ENCODE data around the gene MED8.
"Not testable (repeated sequence)": the region's sequence is repeated elsewhere in the genome, so short reads cannot be mapped to it uniquely, and the experiment has no call there.

Gene MED8

GRCh38 chr1:43373066-43373940 is 16.3 kb downstream of the MED8 start:
- peak; percentile 75 for DNase-seq (ENCODE audit: low read depth)
- no peak overlapping the region for H3K4me3 ChIP-seq (replicated peaks; ENCODE audit: low read depth, low read length)
- no peak for TF ChIP-seq CTCF (IDR thresholded peaks at IDR 0.05; ENCODE audit: low read length, missing control alignments)

GRCh38 chr1:43372172-43372571 is 17.4 kb downstream of the MED8 start:
- no peak overlapping the region for H3K4me3 ChIP-seq (replicated peaks; ENCODE audit: low read depth, low read length)
- no peak for TF ChIP-seq CTCF (IDR thresholded peaks at IDR 0.05; ENCODE audit: low read length, missing control alignments)
- DNase-seq (ENCODE audit: low read depth) = no peak

GRCh38 chr1:43370564-43370963 is 19.0 kb downstream of the MED8 start:
- no peak for DNase-seq (ENCODE audit: low read depth)

DNA sequence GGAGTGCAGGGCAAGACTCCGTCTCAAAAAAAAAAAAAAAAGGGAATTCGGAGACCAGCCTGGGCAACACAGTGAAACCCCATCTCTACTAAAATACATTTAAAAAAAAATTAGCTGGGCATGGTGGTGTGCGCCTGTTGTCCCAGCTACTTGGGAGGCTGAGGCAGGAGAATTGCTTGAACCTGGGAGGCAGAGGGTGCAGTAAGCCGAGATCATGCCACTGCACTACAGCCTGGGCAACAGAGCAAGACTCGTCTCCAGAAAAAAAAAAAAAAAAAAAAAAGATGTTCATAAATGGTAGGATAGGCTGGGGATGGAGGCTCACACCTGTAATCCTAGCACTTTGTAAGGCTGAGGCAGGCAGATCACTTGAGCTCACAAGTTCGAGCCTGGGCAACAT is 19.8 kb downstream of the MED8 start:
- not testable (repeated sequence) for DNase-seq (ENCODE audit: low read depth); H3K4me3 ChIP-seq (replicated peaks; ENCODE audit: low read depth, low read length)

More at GRCh38 chr1:43370564-43370963, 19.0 kb downstream of the MED8 start:
- no peak overlapping the region for H3K4me3 ChIP-seq (replicated peaks; ENCODE audit: low read depth, low read length)
- no peak for TF ChIP-seq CTCF (IDR thresholded peaks at IDR 0.05; ENCODE audit: low read length, missing control alignments)

- no peak for TF ChIP-seq CTCF (IDR thresholded peaks at IDR 0.05; ENCODE audit: low read length, missing control alignments)
- no peak for DNase-seq (ENCODE audit: low read depth)
- H3K4me3 ChIP-seq (replicated peaks; ENCODE audit: low read depth, low read length) = peak overlapping the region; percentile 69
Observed at GRCh38 chr1:43368646-43369020, 21.0 kb downstream of the MED8 start.

GRCh38 chr1:43367904-43368645 is 21.5 kb downstream of the MED8 start, which contains the start of gene ELOVL1:
ELOVL1 (minus strand) TSS chr1:43368011; CDS start chr1:43365609, 2,402 bp downstream.
- TF ChIP-seq CTCF (IDR thresholded peaks at IDR 0.05; ENCODE audit: low read length, missing control alignments) = peak; percentile 21
- DNase-seq (ENCODE audit: low read depth) = peak; percentile 83

More at GRCh38 chr1:43367904-43368645, 21.5 kb downstream of the MED8 start, which contains the start of gene ELOVL1:
- peak within 1 kb of the TSS; percentile 69 for H3K4me3 ChIP-seq (replicated peaks; ENCODE audit: low read depth, low read length)

Data from fibroblast of pulmonary artery (primary cell).